HG03039 (cell line): Measurements from ENCODE around the gene STXBP1.

ENCODE experiments used
- ATAC-seq: cut with Tn5 transposase; IDR thresholded peaks from one replicate; pipeline ENCODE4 v1.9.1; 2021; ENCODE audit warnings: mild to moderate bottlenecking, moderate library complexity; ENCODE audit not compliant: unreplicated experiment

The STXBP1 gene

GRCh38 chr9:127689329-127690000, 77.4 kb downstream of the STXBP1 start:
- ATAC-seq, result no peak

- ATAC-seq, result no peak
Measured at GRCh38 chr9:127690735-127691134, 78.7 kb downstream of the STXBP1 start.

GRCh38 chr9:127692071-127692470, 80.0 kb downstream of the STXBP1 start:
- no peak for ATAC-seq

GRCh38 chr9:127693143-127693542, 81.1 kb downstream of the STXBP1 start:
- no peak for ATAC-seq

GRCh38 chr9:127693697-127694096, 81.6 kb downstream of the STXBP1 start:
- no peak for ATAC-seq

GRCh38 chr9:127694890-127695720, 83.0 kb downstream of the STXBP1 start:
- no peak for ATAC-seq

- ATAC-seq, result no peak
Measured at GRCh38 chr9:127697575-127697974, 85.5 kb downstream of the STXBP1 start.

- ATAC-seq, result no peak
Measured at GRCh38 chr9:127698386-127698785, 86.3 kb downstream of the STXBP1 start.

GRCh38 chr9:127698985-127699670, 87.1 kb downstream of the STXBP1 start:
- peak; percentile 78 for ATAC-seq

GRCh38 chr9:127700140-127700539, 88.1 kb downstream of the STXBP1 start:
- ATAC-seq, result no peak

GRCh38 chr9:127700594-127701255, 88.6 kb downstream of the STXBP1 start:
- no peak for ATAC-seq

GRCh38 chr9:127703289-127703946, 91.3 kb downstream of the STXBP1 start:
- ATAC-seq, result no peak

GRCh38 chr9:127705577-127706379, 93.7 kb downstream of the STXBP1 start:
- no peak for ATAC-seq

- ATAC-seq, result no peak
Measured at GRCh38 chr9:127706836-127707241, 94.8 kb downstream of the STXBP1 start, which contains the start of gene CFAP157. Gene CFAP157 (plus strand): TSS chr9:127706988. CDS start chr9:127707032, 44 bp downstream.

GRCh38 chr9:127707766-127708165, 95.7 kb downstream of the STXBP1 start:
- no peak for ATAC-seq

GRCh38 chr9:127708952-127709587, 97.0 kb downstream of the STXBP1 start:
- no peak for ATAC-seq

- ATAC-seq, result no peak
Measured at GRCh38 chr9:127710204-127710783, 98.2 kb downstream of the STXBP1 start.

- no peak for ATAC-seq
Measured at GRCh38 chr9:127711226-127711701, 99.2 kb downstream of the STXBP1 start.

- no peak for ATAC-seq
Measured at GRCh38 chr9:127711831-127712274, 99.8 kb downstream of the STXBP1 start.
